Hepatocyte (in vitro differentiated cells): Measurements from ENCODE around the gene WBP2NL.

Experiments
- CTCF ChIP-seq: fragments of 200-600 bp; sonication (generic); IDR thresholded peaks from 2 replicates; pipeline ENCODE4 v1.5.1; 2016; ENCODE audit warnings: antibody characterized with exemption, mild to moderate bottlenecking; ENCODE audit not compliant: poor library complexity
- EZH2 ChIP-seq: fragments of 200-600 bp; sonication (generic); IDR thresholded peaks from 2 replicates; pipeline ENCODE4 v1.6.1; 2016; ENCODE audit warnings: antibody characterized with exemption, mild to moderate bottlenecking, borderline replicate concordance

DNA sequence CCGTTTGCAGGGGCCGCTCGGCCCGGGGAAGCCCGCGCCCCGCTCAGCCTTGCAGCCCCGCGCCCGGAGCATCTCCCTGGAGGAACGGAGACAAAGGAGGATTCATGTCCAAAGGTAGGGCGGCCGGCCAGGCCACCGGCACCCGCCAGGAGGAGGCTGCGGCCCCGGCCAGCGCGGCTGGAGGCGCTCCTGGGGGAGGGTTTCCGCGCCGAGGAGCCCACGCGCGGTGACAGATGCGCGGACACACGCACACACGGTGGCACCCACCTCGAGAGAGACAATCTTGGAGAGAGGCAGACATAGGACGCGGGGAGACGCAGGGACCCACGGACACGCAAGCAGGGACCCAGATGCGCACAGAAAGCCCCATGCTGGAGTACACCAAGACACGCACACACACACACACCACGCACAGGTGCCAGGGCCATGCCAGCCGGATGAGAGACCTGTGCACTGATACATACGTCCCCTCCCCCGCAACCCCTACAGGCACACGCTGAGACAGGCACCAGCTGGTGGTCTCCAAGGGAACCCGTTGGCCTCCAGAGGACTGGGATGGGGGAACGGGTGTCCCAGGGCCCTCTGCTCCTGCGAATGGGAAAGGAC lies 21.5 kb upstream of the WBP2NL start:
- TF ChIP-seq CTCF: no peak
- TF ChIP-seq EZH2: no peak
